Mesenchymal stem cell (in vitro differentiated cells and primary cell): ENCODE measurements around the gene C1QTNF9.
"Not testable (repeated sequence)": the region's sequence is repeated elsewhere in the genome, so short reads cannot be mapped to it uniquely, and the experiment has no call there.

Experiments used
- DNase-seq: peaks from one replicate; pipeline ENCODE4 v3.0.0-alpha.2; 2013
- H2AFZ ChIP-seq: one replicate; pipeline ENCODE4 v1.6.1; 2013; ENCODE audit warnings: low read depth, mild to moderate bottlenecking, control low read depth, inconsistent platforms, low read length, moderate library complexity
- H2AK5ac ChIP-seq: 2 replicates; pipeline ENCODE4 v1.6.1; 2013; ENCODE audit warnings: low read length, moderate library complexity, mild to moderate bottlenecking, inconsistent platforms; ENCODE audit not compliant: severe bottlenecking
- H2BK120ac ChIP-seq: one replicate; pipeline ENCODE4 v1.6.1; 2013; ENCODE audit warnings: low read depth, mild to moderate bottlenecking, inconsistent platforms, low read length, moderate library complexity
- H2BK12ac ChIP-seq, 2 experiments: one replicate each; pipeline ENCODE4 v1.6.1; 2013; ENCODE audit warnings: inconsistent platforms in 2 of 2, low read length in 2 of 2, mild to moderate bottlenecking in 2 of 2, moderate library complexity in 2 of 2, control low read depth in 1 of 2
- H2BK15ac ChIP-seq: one replicate; pipeline ENCODE4 v1.6.1; 2013; ENCODE audit warnings: mild to moderate bottlenecking, low read depth, inconsistent platforms; ENCODE audit not compliant: poor library complexity, severe bottlenecking
- H2BK5ac ChIP-seq: 2 replicates; pipeline ENCODE4 v1.6.1; 2013; ENCODE audit warnings: low read depth, mild to moderate bottlenecking, low read length, control low read depth, inconsistent platforms; ENCODE audit not compliant: poor library complexity, severe bottlenecking
- H3K14ac ChIP-seq, 2 experiments: one replicate each; pipeline ENCODE4 v1.6.1; 2013; ENCODE audit warnings: inconsistent platforms in 2 of 2, low read length in 2 of 2, control low read depth in 1 of 2, mild to moderate bottlenecking in 1 of 2, moderate library complexity in 1 of 2
- H3K18ac ChIP-seq, 2 experiments: one replicate each; pipeline ENCODE4 v1.6.1; 2013; ENCODE audit warnings: inconsistent platforms in 2 of 2, low read length in 2 of 2, control low read depth in 1 of 2, low read depth in 1 of 2, mild to moderate bottlenecking in 1 of 2
- H3K23ac ChIP-seq, 2 experiments: one replicate each; pipeline ENCODE4 v1.6.1; 2013; ENCODE audit warnings: inconsistent platforms in 2 of 2, low read length in 2 of 2, mild to moderate bottlenecking in 2 of 2, moderate library complexity in 2 of 2, control low read depth in 1 of 2
- H3K27ac ChIP-seq: 2 replicates; pipeline ENCODE4 v1.5.1; 2013; ENCODE audit warnings: mild to moderate bottlenecking, moderate library complexity, low read length, control low read depth, inconsistent platforms; ENCODE audit not compliant: poor library complexity, severe bottlenecking
- H3K27me3 ChIP-seq, 2 experiments: 2 replicates each; pipeline versions ENCODE4 v1.6.1 to v1.7.0; 2013; ENCODE audit warnings: low read length in 2 of 2, mild to moderate bottlenecking in 2 of 2, moderate library complexity in 2 of 2, control low read depth in 1 of 2, inconsistent platforms in 1 of 2; ENCODE audit not compliant: control insufficient read depth in 1 of 2, insufficient read depth in 1 of 2
- H3K36me3 ChIP-seq, 2 experiments: 2 replicates each; pipeline versions ENCODE4 v1.6.1 to v1.7.0; 2013; ENCODE audit warnings: low read length in 2 of 2, control low read depth in 1 of 2, inconsistent platforms in 1 of 2, low read depth in 1 of 2, mild to moderate bottlenecking in 1 of 2; ENCODE audit not compliant: insufficient read depth in 2 of 2, control insufficient read depth in 1 of 2
- H3K4ac ChIP-seq, 2 experiments: one replicate each; pipeline ENCODE4 v1.6.1; 2013; ENCODE audit warnings: inconsistent platforms in 2 of 2, low read length in 2 of 2, mild to moderate bottlenecking in 2 of 2, moderate library complexity in 2 of 2, control low read depth in 1 of 2, low read depth in 1 of 2
- H3K4me1 ChIP-seq: 2 replicates; pipeline ENCODE4 v1.6.1; 2013; ENCODE audit warnings: low read depth, low read length, control low read depth; ENCODE audit not compliant: control insufficient read depth, insufficient read depth
- H3K4me2 ChIP-seq: 2 replicates; pipeline ENCODE4 v1.6.1; 2013; ENCODE audit warnings: low read length, mild to moderate bottlenecking, inconsistent platforms; ENCODE audit not compliant: poor library complexity, severe bottlenecking
- H3K4me3 ChIP-seq, 2 experiments: 2 replicates each; pipeline versions ENCODE4 v1.5.1 to v1.7.0; 2013; ENCODE audit warnings: low read length in 2 of 2, mild to moderate bottlenecking in 2 of 2, control low read depth in 1 of 2, low read depth in 1 of 2; ENCODE audit not compliant: insufficient read depth in 1 of 2
- H3K79me1 ChIP-seq: replicated peaks from 2 replicates; pipeline ENCODE4 v1.6.1; 2013; ENCODE audit warnings: mild to moderate bottlenecking, control low read depth, low read length, inconsistent platforms; ENCODE audit not compliant: poor library complexity, severe bottlenecking
- H3K9ac ChIP-seq: 2 replicates; pipeline ENCODE4 v1.7.0; 2013; ENCODE audit warnings: mild to moderate bottlenecking, low read length, moderate library complexity
- H3K9me3 ChIP-seq: 2 replicates; pipeline ENCODE4 v1.7.0; 2013; ENCODE audit warnings: mild to moderate bottlenecking, low read length; ENCODE audit not compliant: control insufficient read depth
- H4K8ac ChIP-seq: one replicate; pipeline ENCODE4 v1.6.1; 2013; ENCODE audit warnings: inconsistent platforms, mild to moderate bottlenecking, low read length, moderate library complexity
- H4K91ac ChIP-seq: one replicate; pipeline ENCODE4 v1.6.1; 2013; ENCODE audit warnings: mild to moderate bottlenecking, low read length, inconsistent platforms
- WGBS: methylation state at CpG from one replicate; pipeline ENCODE4 v1.1.7; 2013; ENCODE audit warnings: mixed read lengths; 5-methylcytosine and 5-hydroxymethylcytosine counted together

C1QTNF9 gene

GRCh38 chr13:24323739-24324075 is 14.3 kb downstream of the C1QTNF9 start:
- Histone ChIP-seq H3K36me3 (no peaks in the 10 kb centered on the region), H3K14ac (no peak overlapping the region), H3K9ac (no peak overlapping the region), H3K4ac (no peak overlapping the region), H3K23ac (no peak overlapping the region), H3K4me2 (no peak overlapping the region), H2BK12ac (no peak overlapping the region), H2BK5ac (no peak overlapping the region), H2AFZ (no peak overlapping the region), H3K27ac (no peak overlapping the region), H3K4me3 (no peak overlapping the region), H3K9me3 (no peaks in the 10 kb centered on the region), H2BK15ac (no peak overlapping the region), H4K91ac (no peak overlapping the region), H2BK120ac (no peak overlapping the region), H3K18ac (no peak overlapping the region), H2AK5ac (no peak overlapping the region), H3K79me1 (no peaks in the 10 kb centered on the region), H3K4me1 (peaks cover 2% of the 10 kb centered on the region), H3K27me3 (peaks cover 0 to 7% of the 10 kb centered on the region in 2 experiments), H4K8ac (no peak overlapping the region)
- WGBS: 93% methylated on average over 4 of the region's 5 CpGs
- DNase-seq: no peak

DNA sequence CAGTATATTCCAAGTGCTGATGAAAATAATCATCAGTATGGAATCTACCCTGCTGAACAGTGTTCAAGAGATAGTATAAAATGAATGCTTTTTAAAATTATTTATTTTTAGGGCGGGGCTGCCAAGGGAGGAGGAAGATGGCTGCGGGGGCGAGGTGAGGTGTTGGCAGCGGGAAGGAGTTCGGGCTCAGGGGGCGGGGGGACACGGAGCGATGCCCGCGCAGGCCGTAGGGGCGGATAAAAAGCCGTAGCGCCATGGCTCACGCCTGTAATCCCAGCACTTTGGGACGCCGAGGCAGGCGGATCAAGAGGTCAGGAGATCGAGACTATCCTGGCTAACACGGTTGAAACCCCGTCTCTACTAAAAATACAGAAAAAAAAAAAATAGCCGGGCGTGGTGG is 18.2 kb downstream of the C1QTNF9 start:
- H3K9ac ChIP-seq, H2AK5ac ChIP-seq, H3K4me3 ChIP-seq, H3K9me3 ChIP-seq, H2BK120ac ChIP-seq, H2BK5ac ChIP-seq, H3K23ac ChIP-seq, H4K91ac ChIP-seq, H2BK15ac ChIP-seq, H3K14ac ChIP-seq, H3K4ac ChIP-seq, H4K8ac ChIP-seq, H2BK12ac ChIP-seq, H3K79me1 ChIP-seq, DNase-seq, H3K4me1 ChIP-seq, H2AFZ ChIP-seq, H3K36me3 ChIP-seq, H3K18ac ChIP-seq, H3K4me2 ChIP-seq, H3K27ac ChIP-seq: not testable (repeated sequence)
- WGBS: 94% methylated on average over 18 of the region's 23 CpGs
- H3K27me3 ChIP-seq: peaks cover 0 to 10% of the 10 kb centered on the region in 2 experiments

GRCh38 chr13:24328145-24328544 is 18.8 kb downstream of the C1QTNF9 start:
- Histone ChIP-seq H3K27me3 (peaks cover 0 to 10% of the 10 kb centered on the region in 2 experiments), H3K9ac (no peak overlapping the region), H2AFZ (no peak overlapping the region), H2BK120ac (no peak overlapping the region), H3K9me3 (no peaks in the 10 kb centered on the region), H3K36me3 (no peaks in the 10 kb centered on the region), H2AK5ac (no peak overlapping the region), H4K91ac (no peak overlapping the region), H2BK5ac (no peak overlapping the region), H3K4ac (no peak overlapping the region), H3K18ac (no peak overlapping the region), H2BK15ac (no peak overlapping the region), H3K79me1 (no peaks in the 10 kb centered on the region), H3K14ac (peak overlapping the region in 1 of 2 experiments; percentile 48), H4K8ac (no peak overlapping the region), H3K4me2 (no peak overlapping the region), H3K4me1 (peaks cover 2% of the 10 kb centered on the region), H3K4me3 (peak overlapping the region in 1 of 2 experiments; percentile 66), H3K23ac (no peak overlapping the region), H2BK12ac (no peak overlapping the region), H3K27ac (no peak overlapping the region)
- no peak for DNase-seq
- 96% methylated on average over 33 of the region's 38 CpGs for WGBS

DNA sequence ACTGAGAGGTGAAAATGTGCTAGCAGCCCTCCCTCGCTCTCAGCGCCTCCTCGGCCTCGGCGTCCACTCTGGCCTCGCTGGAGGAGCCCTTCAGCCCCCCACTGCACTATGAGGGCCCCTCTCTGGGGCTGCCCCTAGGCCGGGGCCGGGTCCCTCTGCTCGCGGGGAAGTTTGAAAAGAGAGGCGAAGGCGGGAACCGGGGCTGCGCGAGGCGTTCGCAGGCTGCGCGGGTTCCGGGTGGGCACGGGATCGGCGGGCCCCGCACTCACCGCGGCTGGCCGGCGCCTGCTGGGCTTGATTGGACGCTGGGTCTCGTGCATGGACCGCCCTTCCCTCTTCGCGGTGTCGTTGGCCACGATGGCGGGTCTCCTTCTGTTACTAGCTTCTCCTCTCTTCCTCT is 29.3 kb downstream of the C1QTNF9 start:
- Histone ChIP-seq H3K79me1 (no peaks in the 10 kb centered on the region), H3K27ac (no peak overlapping the region), H3K18ac (no peak overlapping the region), H3K23ac (no peak overlapping the region), H3K4me2 (no peak overlapping the region), H3K4me1 (no peaks in the 10 kb centered on the region), H2BK5ac (no peak overlapping the region), H3K4ac (no peak overlapping the region), H3K27me3 (no peaks in the 10 kb centered on the region), H4K91ac (no peak overlapping the region), H3K36me3 (no peaks in the 10 kb centered on the region), H2BK12ac (no peak overlapping the region), H3K9me3 (no peaks in the 10 kb centered on the region), H3K4me3 (no peak overlapping the region), H4K8ac (no peak overlapping the region), H2AFZ (no peak overlapping the region), H2AK5ac (no peak overlapping the region), H3K9ac (no peak overlapping the region), H2BK120ac (no peak overlapping the region), H2BK15ac (no peak overlapping the region), H3K14ac (no peak overlapping the region)
- 98% methylated on average over 30 of the region's 36 CpGs for WGBS
- DNase-seq: no peak
